SK-N-SH treated with all-trans-retinoic acid at 6 μM for 48 hours (cell line): ENCODE measurements around the gene HMGCS2.

Experiments used
- ATAC-seq: fragments of 200-7000 bp; cut with Tn5 transposase; 3 replicates; pipeline ENCODE4 v1.9.1; 2020; ENCODE audit warnings: mild to moderate bottlenecking, moderate library complexity
- ARNTL ChIP-seq: fragments of 450-650 bp; formaldehyde crosslinking; IDR thresholded peaks from 2 replicates; pipeline ENCODE4 v1.5.0; 2020; ENCODE audit warnings: low read depth, mild to moderate bottlenecking, moderate library complexity, borderline replicate concordance
- ESRRG ChIP-seq: fragments of 250-450 bp; sonication (Bioruptor Pico); IDR thresholded peaks from 2 replicates; pipeline ENCODE4 v1.6.1; 2021; ENCODE audit warnings: mild to moderate bottlenecking
- PATZ1 ChIP-seq: fragments of 250-450 bp; sonication (Bioruptor Pico); IDR thresholded peaks from 2 replicates; pipeline ENCODE4 v1.8.0; 2020; ENCODE audit warnings: mild to moderate bottlenecking, moderate library complexity, borderline replicate concordance
- POU6F1 ChIP-seq: fragments of 250-450 bp; sonication (Bioruptor Pico); IDR thresholded peaks from 2 replicates; pipeline ENCODE4 v1.8.0; 2021; ENCODE audit warnings: low read depth, mild to moderate bottlenecking, moderate library complexity, borderline replicate concordance
- TCF4 ChIP-seq: fragments of 250-450 bp; sonication (Bioruptor Pico); IDR thresholded peaks from 2 replicates; pipeline ENCODE4 v1.8.0; 2021; ENCODE audit warnings: mild to moderate bottlenecking, moderate library complexity, borderline replicate concordance
- TSHZ2 ChIP-seq: fragments of 250-450 bp; sonication (Bioruptor Pico); IDR thresholded peaks from 2 replicates; pipeline ENCODE4 v1.5.0; 2020; ENCODE audit warnings: mild to moderate bottlenecking, moderate library complexity
- ZC3H10 ChIP-seq: fragments of 250-450 bp; sonication (Bioruptor Pico); IDR thresholded peaks from 2 replicates; pipeline ENCODE4 v1.5.1; 2021; ENCODE audit warnings: mild to moderate bottlenecking, moderate library complexity
- ZFP3 ChIP-seq: fragments of 250-450 bp; sonication (Bioruptor Pico); IDR thresholded peaks from 2 replicates; pipeline ENCODE4 v1.5.0; 2020; ENCODE audit warnings: mild to moderate bottlenecking, moderate library complexity
- ZFP30 ChIP-seq: fragments of 450-650 bp; formaldehyde crosslinking; IDR thresholded peaks from 2 replicates; pipeline ENCODE4 v1.5.0; 2022; ENCODE audit warnings: mild to moderate bottlenecking, moderate library complexity
- ZNF565 ChIP-seq: fragments of 450-650 bp; formaldehyde crosslinking; conservative IDR thresholded peaks from 2 replicates; pipeline ENCODE4 v1.5.0; 2020; ENCODE audit warnings: low read depth, mild to moderate bottlenecking, moderate library complexity
- ZNF70 ChIP-seq: fragments of 450-650 bp; formaldehyde crosslinking; IDR thresholded peaks from 2 replicates; pipeline ENCODE4 v1.5.0; 2020; ENCODE audit warnings: mild to moderate bottlenecking, moderate library complexity
- TF ChIP-seq, protein P1 (sequence below): fragments of 250-450 bp; sonication (Bioruptor Pico); IDR thresholded peaks from 2 replicates; pipeline ENCODE4 v1.5.1; 2020; ENCODE audit warnings: low read depth, mild to moderate bottlenecking, moderate library complexity

Gene HMGCS2

DNA sequence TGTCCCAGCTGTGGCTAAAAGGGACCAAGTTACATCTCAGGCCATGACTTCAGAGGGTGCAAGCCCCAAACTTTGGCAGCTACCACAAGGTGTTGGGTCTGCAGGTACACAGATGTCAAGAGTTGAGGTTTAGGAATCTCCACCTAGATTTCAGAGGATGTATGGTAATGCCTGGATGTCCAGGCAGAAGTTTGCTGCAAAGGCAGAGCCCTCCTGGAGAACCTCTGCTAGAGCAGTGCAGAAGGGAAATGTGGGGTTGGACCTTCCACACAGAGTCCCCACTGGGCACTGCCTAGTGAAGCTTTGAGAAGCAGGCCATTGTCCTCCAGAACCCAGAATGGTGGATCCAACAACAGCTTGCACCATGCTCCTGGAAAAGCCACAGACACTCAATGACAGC, 67.0 kb downstream of the HMGCS2 start:
- ATAC-seq, result no peak
- TF ChIP-seq PATZ1 (CRISPR knock-in tag) (no peak), TCF4 (no peak), POU6F1 (CRISPR knock-in tag) (no peak), ZNF565 (CRISPR knock-in tag) (no peak), TSHZ2 (CRISPR knock-in tag) (no peak), ESRRG (CRISPR knock-in tag) (no peak), ARNTL (no peak), ZC3H10 (CRISPR knock-in tag) (no peak), ZFP3 (CRISPR knock-in tag) (no peak), ZNF70 (CRISPR knock-in tag) (no peak), ZFP30 (CRISPR knock-in tag) (no peak)
- TF ChIP-seq, protein P1, sequence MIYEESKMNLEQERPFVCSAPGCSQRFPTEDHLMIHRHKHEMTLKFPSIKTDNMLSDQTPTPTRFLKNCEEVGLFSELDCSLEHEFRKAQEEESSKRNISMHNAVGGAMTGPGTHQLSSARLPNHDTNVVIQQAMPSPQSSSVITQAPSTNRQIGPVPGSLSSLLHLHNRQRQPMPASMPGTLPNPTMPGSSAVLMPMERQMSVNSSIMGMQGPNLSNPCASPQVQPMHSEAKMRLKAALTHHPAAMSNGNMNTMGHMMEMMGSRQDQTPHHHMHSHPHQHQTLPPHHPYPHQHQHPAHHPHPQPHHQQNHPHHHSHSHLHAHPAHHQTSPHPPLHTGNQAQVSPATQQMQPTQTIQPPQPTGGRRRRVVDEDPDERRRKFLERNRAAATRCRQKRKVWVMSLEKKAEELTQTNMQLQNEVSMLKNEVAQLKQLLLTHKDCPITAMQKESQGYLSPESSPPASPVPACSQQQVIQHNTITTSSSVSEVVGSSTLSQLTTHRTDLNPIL (CRISPR knock-in tag), result no peak

GRCh38 chr1:119700326-119700725, 68.4 kb downstream of the HMGCS2 start:
- ATAC-seq, result no peak
- TF ChIP-seq ZNF565 (CRISPR knock-in tag), result no peak
